HEK293 (cell line): ENCODE data around the gene TASP1.

ENCODE experiments used
- CTCF ChIA-PET: fragments of 350-600 bp; formaldehyde crosslinking; extraction: SDS; loops from one replicate; lab custom pipeline; 2021; ENCODE audit warnings: antibody characterized with exemption; lab: Yijun Ruan, JAX
- POLR2A ChIA-PET: fragments of 300-600 bp; formaldehyde crosslinking; extraction: SDS; loops from one replicate; lab custom pipeline; 2020; ENCODE audit warnings: antibody characterized with exemption, inconsistent platforms; lab: Yijun Ruan, JAX
- H3K27ac ChIP-seq: fragments of 200-500 bp; sonication (Bioruptor generic); 2 replicates; pipeline ENCODE4 v1.5.1; 2014; ENCODE audit warnings: low read depth, low read length, control low read depth, inconsistent platforms; ENCODE audit errors: extremely low read depth
- H3K36me3 ChIP-seq, 2 experiments: fragments of 200-500 bp in 1 of 2; sonication (Bioruptor generic) in 1 of 2; 1 replicate in 1 of 2; 2 replicates in 1 of 2; pipeline ENCODE4 v1.5.1; 2014 to 2017; ENCODE audit warnings: inconsistent platforms in 2 of 2, low read length in 2 of 2; ENCODE audit not compliant: control insufficient read depth in 2 of 2, insufficient read depth in 1 of 2
- H3K4me1 ChIP-seq: fragments of 200-500 bp; sonication (Bioruptor generic); 2 replicates; pipeline ENCODE4 v1.5.1; 2014; ENCODE audit warnings: mild to moderate bottlenecking, low read length, inconsistent platforms; ENCODE audit not compliant: control insufficient read depth, insufficient read depth
- H3K4me3 ChIP-seq: 2 replicates; pipeline ENCODE4 v1.5.1; 2011; ENCODE audit warnings: low read depth, mild to moderate bottlenecking, control low read depth, low read length, moderate library complexity
- H3K9me3 ChIP-seq: fragments of 200-500 bp; sonication (Bioruptor generic); 2 replicates; pipeline ENCODE4 v1.5.1; 2014; ENCODE audit warnings: low read depth, low read length, inconsistent platforms; ENCODE audit not compliant: control insufficient read depth, insufficient read depth
- BCL11B ChIP-seq: fragments of 450-650 bp; formaldehyde crosslinking; IDR thresholded peaks from 2 replicates; pipeline ENCODE4 v1.5.1; 2016; ENCODE audit warnings: low read depth, missing biosample characterization, missing genetic modification characterization
- MEIS1 ChIP-seq: sonication (generic); formaldehyde crosslinking; IDR thresholded peaks from 2 replicates; pipeline ENCODE4 v1.8.1; 2022; ENCODE audit warnings: missing genetic modification reagents, mild to moderate bottlenecking, borderline replicate concordance
- PRDM1 ChIP-seq: fragments of 450-650 bp; formaldehyde crosslinking; IDR thresholded peaks from 2 replicates; pipeline ENCODE4; 2016; ENCODE audit warnings: missing biosample characterization, missing genetic modification characterization
- SCRT2 ChIP-seq: fragments of 450-650 bp; formaldehyde crosslinking; IDR thresholded peaks from 2 replicates; pipeline ENCODE4 v1.5.1; 2016; ENCODE audit warnings: missing biosample characterization, missing genetic modification characterization
- ZBTB1 ChIP-seq: fragments of 450-650 bp; formaldehyde crosslinking; IDR thresholded peaks from 2 replicates; pipeline ENCODE4 v1.5.1; 2016; ENCODE audit warnings: missing biosample characterization, missing genetic modification characterization
- ZFP41 ChIP-seq: fragments of 450-650 bp; formaldehyde crosslinking; IDR thresholded peaks from 2 replicates; pipeline ENCODE4 v1.5.1; 2016; ENCODE audit warnings: missing biosample characterization, missing genetic modification characterization, borderline replicate concordance
- ZNF132 ChIP-seq: fragments of 450-650 bp; formaldehyde crosslinking; IDR thresholded peaks from 2 replicates; pipeline ENCODE4 v1.5.1; 2017; ENCODE audit warnings: missing biosample characterization, missing genetic modification characterization, borderline replicate concordance
- ZNF16 ChIP-seq: fragments of 450-650 bp; formaldehyde crosslinking; IDR thresholded peaks from 2 replicates; pipeline ENCODE4 v1.5.1; 2016; ENCODE audit warnings: low read depth, missing biosample characterization, missing genetic modification characterization
- ZNF24 ChIP-seq: fragments of 450-650 bp; formaldehyde crosslinking; IDR thresholded peaks from 2 replicates; pipeline ENCODE4 v1.5.1; 2016; ENCODE audit warnings: missing biosample characterization, missing genetic modification characterization
- ZNF266 ChIP-seq: fragments of 450-650 bp; formaldehyde crosslinking; IDR thresholded peaks from 2 replicates; pipeline ENCODE4 v1.5.1; 2016; ENCODE audit warnings: missing biosample characterization, missing genetic modification characterization, low read depth
- ZNF280C ChIP-seq: fragments of 450-650 bp; formaldehyde crosslinking; IDR thresholded peaks from 2 replicates; pipeline ENCODE4 v1.5.1; 2016; ENCODE audit warnings: missing biosample characterization, missing genetic modification characterization
- ZNF350 ChIP-seq: fragments of 450-650 bp; formaldehyde crosslinking; IDR thresholded peaks from 2 replicates; pipeline ENCODE4 v1.5.0; 2017; ENCODE audit warnings: missing biosample characterization, mild to moderate bottlenecking, missing genetic modification characterization
- ZNF354C ChIP-seq: fragments of 450-650 bp; formaldehyde crosslinking; IDR thresholded peaks from 2 replicates; pipeline ENCODE4 v1.5.1; 2016; ENCODE audit warnings: missing biosample characterization, missing genetic modification characterization, low read depth, borderline replicate concordance
- ZNF362 ChIP-seq: fragments of 450-650 bp; formaldehyde crosslinking; IDR thresholded peaks from 2 replicates; pipeline ENCODE4 v1.5.1; 2016; ENCODE audit warnings: missing biosample characterization, missing genetic modification characterization
- ZNF398 ChIP-seq: fragments of 450-650 bp; formaldehyde crosslinking; IDR thresholded peaks from 2 replicates; pipeline ENCODE4 v1.5.1; 2017; ENCODE audit warnings: missing biosample characterization, missing genetic modification characterization
- ZNF549 ChIP-seq: fragments of 450-650 bp; IDR thresholded peaks from 2 replicates; pipeline ENCODE4 v1.5.1; 2018; ENCODE audit warnings: missing biosample characterization, missing genetic modification characterization, mild to moderate bottlenecking, inconsistent platforms, moderate library complexity
- ZNF624 ChIP-seq: fragments of 450-650 bp; formaldehyde crosslinking; IDR thresholded peaks from 2 replicates; pipeline ENCODE4 v1.5.1; 2017; ENCODE audit warnings: missing biosample characterization, missing genetic modification characterization
- ZNF639 ChIP-seq: fragments of 450-650 bp; formaldehyde crosslinking; IDR thresholded peaks from 2 replicates; pipeline ENCODE4 v1.5.1; 2016; ENCODE audit warnings: missing biosample characterization, missing genetic modification characterization
- ZNF658 ChIP-seq: fragments of 450-650 bp; formaldehyde crosslinking; IDR thresholded peaks from 2 replicates; pipeline ENCODE4; 2016; ENCODE audit warnings: missing biosample characterization, missing genetic modification characterization
- ZNF701 ChIP-seq: fragments of 450-650 bp; formaldehyde crosslinking; IDR thresholded peaks from 2 replicates; pipeline ENCODE4 v1.5.1; 2016; ENCODE audit warnings: missing biosample characterization, missing genetic modification characterization
- ZSCAN5A ChIP-seq: fragments of 450-650 bp; formaldehyde crosslinking; IDR thresholded peaks from 2 replicates; pipeline ENCODE4 v1.5.1; 2016; ENCODE audit warnings: missing biosample characterization, missing genetic modification characterization

TASP1 gene

GRCh38 chr20:13530146-13530545, 108.6 kb downstream of the TASP1 start:
- no peak for TF ChIP-seq ZNF350 (tag by site-specific recombination)
- TF ChIP-seq ZSCAN5A = no peak
- TF ChIP-seq ZFP41 (tag by site-specific recombination) = no peak
- ChIA-PET CTCF (interaction anchor here (1.2 to 1.8 kb wide), 2 partner anchors 16 kb away, joined by 5 to 16 read pairs; no protein-coding TSS in a partner anchor), POLR2A (no interaction called here)
- no peaks in the 10 kb centered on the region for H3K9me3 ChIP-seq
- H3K36me3 ChIP-seq = peaks cover 0 to 27% of the 10 kb centered on the region in 2 experiments; a peak in 2 of 3 replicates
- H3K27ac ChIP-seq = no peak overlapping the region
- H3K4me3 ChIP-seq = no peak overlapping the region
- no peaks in the 10 kb centered on the region for H3K4me1 ChIP-seq

GRCh38 chr20:13526551-13526950, 112.2 kb downstream of the TASP1 start:
- H3K4me3 ChIP-seq = no peak overlapping the region
- peaks cover 0 to 43% of the 10 kb centered on the region in 2 experiments; a peak in 2 of 3 replicates for H3K36me3 ChIP-seq
- TF ChIP-seq ZNF280C (tag by site-specific recombination) (no peak), ZNF398 (no peak), BCL11B (no peak), ZNF658 (tag by site-specific recombination) (no peak), MEIS1 (no peak), ZNF132 (tag by site-specific recombination) (no peak), ZNF362 (tag by site-specific recombination) (no peak)
- TF ChIP-seq, all 188 proteins: peak for 0
- CTCF ChIA-PET = interaction anchor here (0.6 kb wide), 1 partner anchor 598 kb away, joined by 3 read pairs; no protein-coding TSS in a partner anchor
- Histone ChIP-seq H3K27ac (no peak overlapping the region), H3K4me1 (no peaks in the 10 kb centered on the region), H3K9me3 (no peaks in the 10 kb centered on the region)
- POLR2A ChIA-PET = no interaction called here

- Histone ChIP-seq H3K36me3 (peaks cover 0 to 43% of the 10 kb centered on the region in 2 experiments; a peak in 2 of 3 replicates), H3K27ac (no peak overlapping the region), H3K4me3 (no peak overlapping the region), H3K9me3 (no peaks in the 10 kb centered on the region), H3K4me1 (no peaks in the 10 kb centered on the region)
- ChIA-PET CTCF (interaction anchor here (0.6 to 1.0 kb wide), 3 partner anchors 13 to 1939 kb away, joined by 3 read pairs; no protein-coding TSS in a partner anchor), POLR2A (no interaction called here)
- TF ChIP-seq ZBTB1 (tag by site-specific recombination) = no peak
- no peak for TF ChIP-seq ZNF639
- no peak for TF ChIP-seq ZNF354C
- no peak for TF ChIP-seq PRDM1 (tag by site-specific recombination)
- TF ChIP-seq SCRT2 (tag by site-specific recombination) = no peak
- no peak for TF ChIP-seq ZNF24
- no peak for TF ChIP-seq ZNF16
- TF ChIP-seq ZNF266 = no peak
- TF ChIP-seq ZNF624 (tag by site-specific recombination) = no peak
- TF ChIP-seq ZNF549 (tag by site-specific recombination) = no peak
- no peak for TF ChIP-seq ZNF701 (tag by site-specific recombination)
Observed at GRCh38 chr20:13525225-13525940, 113.3 kb downstream of the TASP1 start.
